OCI-LY3 (cell line): ENCODE measurements around the gene GKN1.

ENCODE experiments used
- H2AFZ ChIP-seq: fragments of 200-600, 300-600 bp; shearing (Covaris generic); 2 replicates; pipeline ENCODE4 v1.6.0; 2014; ENCODE audit warnings: antibody characterized with exemption, low read depth, low read length
- H3K27ac ChIP-seq: fragments of 200-600, 300-600 bp; sonication (generic); 2 replicates; pipeline ENCODE4 v1.5.1; 2014; ENCODE audit warnings: mild to moderate bottlenecking, low read length, moderate library complexity, mixed read lengths
- H3K27me3 ChIP-seq: fragments of 200-600, 300-600 bp; sonication (generic); 2 replicates; pipeline ENCODE4 v1.6.1; 2014; ENCODE audit warnings: low read depth, low read length, mixed read lengths
- H3K36me3 ChIP-seq: fragments of 200-600, 300-600 bp; sonication (generic); replicated peaks from 2 replicates; pipeline ENCODE3; 2014; ENCODE audit warnings: low read depth, low read length, mixed read lengths
- H3K4me1 ChIP-seq: fragments of 300-600, 200-600 bp; sonication (generic); 2 replicates; pipeline ENCODE4 v1.6.1; 2014; ENCODE audit warnings: low read length, mixed read lengths
- H3K4me2 ChIP-seq: fragments of 200-600, 300-600 bp; sonication (generic); 2 replicates; pipeline ENCODE4 v1.6.1; 2014; ENCODE audit warnings: low read length, mixed read lengths
- H3K4me3 ChIP-seq: fragments of 300-600, 200-600 bp; sonication (generic); 2 replicates; pipeline ENCODE4 v1.5.1; 2014; ENCODE audit warnings: antibody characterized with exemption, mild to moderate bottlenecking, low read length, moderate library complexity
- H3K79me2 ChIP-seq: fragments of 300-600, 200-600 bp; shearing (Covaris generic); 2 replicates; pipeline ENCODE4 v1.6.1; 2014; ENCODE audit warnings: mild to moderate bottlenecking, low read length, mixed read lengths
- H3K9ac ChIP-seq: fragments of 300-600, 200-600 bp; shearing (Covaris generic); 2 replicates; pipeline ENCODE4 v1.6.0; 2014; ENCODE audit warnings: mild to moderate bottlenecking, low read length, moderate library complexity
- H3K9me3 ChIP-seq: fragments of 200-600, 300-600 bp; shearing (Covaris generic); 2 replicates; pipeline ENCODE4 v1.6.1; 2014; ENCODE audit warnings: low read length, mixed read lengths; ENCODE audit not compliant: insufficient read depth
- H4K20me1 ChIP-seq: fragments of 200-600, 300-600 bp; sonication (generic); 2 replicates; pipeline ENCODE4 v1.6.1; 2016; ENCODE audit warnings: low read length, mixed read lengths; ENCODE audit not compliant: insufficient read depth
- EZH2phosphoT487 ChIP-seq: fragments of 200-600 bp; shearing (Covaris generic); IDR thresholded peaks from 2 replicates; pipeline ENCODE4 v1.6.1; 2018; ENCODE audit warnings: antibody characterized with exemption, mixed run types, low read depth
- TF ChIP-seq, protein P1 (sequence below): fragments of 200-600, 300-600 bp; sonication (generic); IDR thresholded peaks from 2 replicates; pipeline ENCODE4 v1.5.1; 2014; ENCODE audit warnings: antibody characterized with exemption, low read length, low read depth

Gene GKN1

GRCh38 chr2:68931799-68932198 is 42.6 kb upstream of the GKN1 start:
- 0 out of 2 replicates have a peak, but pooled peaks cover 2% of the 10 kb centered on the region for H3K27me3 ChIP-seq
- H4K20me1 ChIP-seq = no peaks in the 10 kb centered on the region
- no peak overlapping the region for H3K9ac ChIP-seq
- no peaks in the 10 kb centered on the region for H3K79me2 ChIP-seq
- H2AFZ ChIP-seq = no peak overlapping the region
- H3K9me3 ChIP-seq = no peaks in the 10 kb centered on the region
- H3K27ac ChIP-seq = no peak overlapping the region
- H3K4me2 ChIP-seq = no peak overlapping the region
- H3K36me3 ChIP-seq = no peaks in the 10 kb centered on the region
- no peak overlapping the region for H3K4me3 ChIP-seq
- H3K4me1 ChIP-seq = peaks cover 7% of the 10 kb centered on the region
- no peak for TF ChIP-seq EZH2phosphoT487
- TF ChIP-seq, protein P1, sequence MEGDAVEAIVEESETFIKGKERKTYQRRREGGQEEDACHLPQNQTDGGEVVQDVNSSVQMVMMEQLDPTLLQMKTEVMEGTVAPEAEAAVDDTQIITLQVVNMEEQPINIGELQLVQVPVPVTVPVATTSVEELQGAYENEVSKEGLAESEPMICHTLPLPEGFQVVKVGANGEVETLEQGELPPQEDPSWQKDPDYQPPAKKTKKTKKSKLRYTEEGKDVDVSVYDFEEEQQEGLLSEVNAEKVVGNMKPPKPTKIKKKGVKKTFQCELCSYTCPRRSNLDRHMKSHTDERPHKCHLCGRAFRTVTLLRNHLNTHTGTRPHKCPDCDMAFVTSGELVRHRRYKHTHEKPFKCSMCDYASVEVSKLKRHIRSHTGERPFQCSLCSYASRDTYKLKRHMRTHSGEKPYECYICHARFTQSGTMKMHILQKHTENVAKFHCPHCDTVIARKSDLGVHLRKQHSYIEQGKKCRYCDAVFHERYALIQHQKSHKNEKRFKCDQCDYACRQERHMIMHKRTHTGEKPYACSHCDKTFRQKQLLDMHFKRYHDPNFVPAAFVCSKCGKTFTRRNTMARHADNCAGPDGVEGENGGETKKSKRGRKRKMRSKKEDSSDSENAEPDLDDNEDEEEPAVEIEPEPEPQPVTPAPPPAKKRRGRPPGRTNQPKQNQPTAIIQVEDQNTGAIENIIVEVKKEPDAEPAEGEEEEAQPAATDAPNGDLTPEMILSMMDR = no peak

DNA sequence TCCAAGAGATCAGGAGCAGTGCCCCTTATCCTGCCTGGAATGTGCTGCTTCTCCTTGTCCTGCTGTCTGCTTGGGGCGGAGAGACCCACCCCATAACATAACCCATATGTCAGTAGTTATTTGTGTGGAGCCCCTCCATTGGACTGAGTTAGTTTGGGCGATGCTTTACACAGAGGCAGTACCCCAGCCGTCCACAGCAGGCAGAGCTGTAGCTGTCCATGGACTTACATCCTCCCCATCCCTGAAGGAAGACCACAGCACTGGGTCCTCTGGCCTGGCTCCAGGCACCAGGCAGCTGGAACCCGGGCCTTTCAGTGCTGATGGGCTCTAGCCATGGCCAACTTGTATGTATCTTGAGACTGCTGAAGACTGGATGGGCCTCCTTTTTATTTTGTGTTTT is 42.0 kb upstream of the GKN1 start:
- TF ChIP-seq, protein P1 = no peak
- no peak for TF ChIP-seq EZH2phosphoT487
- Histone ChIP-seq H3K4me2 (no peak overlapping the region), H3K9me3 (no peaks in the 10 kb centered on the region), H4K20me1 (no peaks in the 10 kb centered on the region), H3K27me3 (0 out of 2 replicates have a peak, but pooled peaks cover 2% of the 10 kb centered on the region), H3K79me2 (no peaks in the 10 kb centered on the region), H3K9ac (no peak overlapping the region), H3K4me1 (peaks cover 7% of the 10 kb centered on the region), H2AFZ (no peak overlapping the region), H3K4me3 (no peak overlapping the region), H3K27ac (no peak overlapping the region), H3K36me3 (no peaks in the 10 kb centered on the region)

DNA sequence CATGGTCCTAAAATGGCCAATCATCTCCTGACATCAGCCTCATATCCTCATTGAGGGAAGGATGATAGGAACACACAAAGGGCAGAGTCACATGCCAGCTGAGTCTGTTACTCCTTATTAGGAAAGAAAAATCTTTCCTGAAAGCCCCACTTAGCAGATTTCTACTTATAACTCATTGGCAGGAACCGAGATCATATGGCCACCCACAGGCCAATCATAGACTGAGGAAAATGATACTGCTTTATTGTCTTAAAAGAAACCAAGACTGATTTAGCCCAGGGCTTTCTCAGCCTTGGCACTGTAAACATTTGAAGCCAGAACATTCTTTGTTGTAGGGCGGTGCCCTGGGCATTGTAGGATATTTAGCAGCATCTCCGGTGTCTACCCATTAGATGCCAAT is 40.4 kb upstream of the GKN1 start:
- peaks cover 7% of the 10 kb centered on the region for H3K4me1 ChIP-seq
- TF ChIP-seq, protein P1 = no peak
- no peak for TF ChIP-seq EZH2phosphoT487
- H2AFZ ChIP-seq = no peak overlapping the region

GRCh38 chr2:68935471-68935870 is 39.0 kb upstream of the GKN1 start:
- Histone ChIP-seq H2AFZ (no peak overlapping the region), H3K27me3 (0 out of 2 replicates have a peak, but pooled peaks cover 2% of the 10 kb centered on the region), H3K79me2 (no peaks in the 10 kb centered on the region), H3K4me2 (no peak overlapping the region), H3K9ac (no peak overlapping the region), H3K4me1 (peaks cover 10% of the 10 kb centered on the region), H4K20me1 (no peaks in the 10 kb centered on the region), H3K4me3 (no peak overlapping the region), H3K27ac (no peak overlapping the region), H3K9me3 (no peaks in the 10 kb centered on the region; the same call in 1 of the 2 replicates), H3K36me3 (no peaks in the 10 kb centered on the region)
- no peak for TF ChIP-seq EZH2phosphoT487
- TF ChIP-seq, protein P1 = no peak

More for the DNA sequence above, 40.4 kb upstream of the GKN1 start:
- Histone ChIP-seq H3K27me3 (0 out of 2 replicates have a peak, but pooled peaks cover 2% of the 10 kb centered on the region), H3K9ac (no peak overlapping the region), H3K9me3 (no peaks in the 10 kb centered on the region), H3K79me2 (no peaks in the 10 kb centered on the region), H3K36me3 (no peaks in the 10 kb centered on the region), H3K4me3 (no peak overlapping the region), H4K20me1 (no peaks in the 10 kb centered on the region), H3K27ac (no peak overlapping the region), H3K4me2 (no peak overlapping the region)
